ENCODE results near the gene UTS2B. TPM values are rescaled to one million over a fixed set of nuclear protein-coding genes. Genes with fewer than 3 reads are reported as not detected.

The UTS2B gene
- total and polyA plus RNA-seq, 8 donors: 0.37 to 2.1 (median 0.72) TPM; not detected in 1

DNA sequence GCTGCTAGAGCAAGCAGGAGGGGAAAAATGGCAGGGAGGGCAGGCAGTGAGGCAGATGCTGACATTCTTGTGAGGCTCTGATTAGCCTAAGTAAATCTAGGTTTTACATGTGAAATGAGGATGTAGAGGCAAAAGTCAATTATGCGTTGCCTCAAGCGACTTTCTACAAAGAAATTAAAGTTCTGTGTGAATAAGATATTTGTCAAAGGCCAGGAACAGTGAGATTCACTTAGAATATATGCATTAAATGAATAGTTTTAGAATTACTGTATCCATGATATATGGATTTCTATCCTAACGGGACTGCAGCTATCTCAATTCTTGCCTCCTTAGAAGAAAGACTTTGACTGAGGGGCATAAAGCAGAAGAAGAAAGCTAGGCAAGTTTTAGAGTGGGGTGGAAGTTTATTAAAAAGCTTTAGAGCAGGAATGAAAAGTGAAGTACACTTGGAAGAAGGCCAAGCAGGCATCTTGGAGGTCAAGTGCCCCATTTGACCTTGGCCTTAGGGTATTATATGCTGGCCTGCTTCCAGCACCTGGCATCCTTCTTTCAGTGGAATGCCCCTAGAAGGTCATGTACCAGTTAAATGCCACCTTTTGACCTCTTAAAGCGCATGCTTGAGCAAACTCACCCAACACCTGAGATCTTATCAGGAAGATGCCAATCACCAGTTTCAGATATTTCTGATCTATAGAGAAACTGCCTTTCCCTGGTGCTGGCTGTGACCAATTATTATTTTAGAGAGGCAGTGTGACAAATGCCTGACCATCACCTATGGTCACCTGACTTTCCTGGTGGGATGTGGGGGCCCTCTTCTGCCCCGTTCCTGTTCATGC lies 93.1 kb downstream of the UTS2B start:
- DNase-seq: no peak
- no peak for ATAC-seq
- no peaks in the 10 kb centered on the region for H3K27me3 ChIP-seq
- H3K27ac ChIP-seq: no peak overlapping the region
- no peaks in the 10 kb centered on the region for H3K4me1 ChIP-seq
- H3K4me3 ChIP-seq: no peak overlapping the region
- intact Hi-C loops (cut with DNase I): no loop called here
- H3K36me3 ChIP-seq: no peaks in the 10 kb centered on the region
- H3K9me3 ChIP-seq: no peaks in the 10 kb centered on the region
- TF ChIP-seq, protein P1, sequence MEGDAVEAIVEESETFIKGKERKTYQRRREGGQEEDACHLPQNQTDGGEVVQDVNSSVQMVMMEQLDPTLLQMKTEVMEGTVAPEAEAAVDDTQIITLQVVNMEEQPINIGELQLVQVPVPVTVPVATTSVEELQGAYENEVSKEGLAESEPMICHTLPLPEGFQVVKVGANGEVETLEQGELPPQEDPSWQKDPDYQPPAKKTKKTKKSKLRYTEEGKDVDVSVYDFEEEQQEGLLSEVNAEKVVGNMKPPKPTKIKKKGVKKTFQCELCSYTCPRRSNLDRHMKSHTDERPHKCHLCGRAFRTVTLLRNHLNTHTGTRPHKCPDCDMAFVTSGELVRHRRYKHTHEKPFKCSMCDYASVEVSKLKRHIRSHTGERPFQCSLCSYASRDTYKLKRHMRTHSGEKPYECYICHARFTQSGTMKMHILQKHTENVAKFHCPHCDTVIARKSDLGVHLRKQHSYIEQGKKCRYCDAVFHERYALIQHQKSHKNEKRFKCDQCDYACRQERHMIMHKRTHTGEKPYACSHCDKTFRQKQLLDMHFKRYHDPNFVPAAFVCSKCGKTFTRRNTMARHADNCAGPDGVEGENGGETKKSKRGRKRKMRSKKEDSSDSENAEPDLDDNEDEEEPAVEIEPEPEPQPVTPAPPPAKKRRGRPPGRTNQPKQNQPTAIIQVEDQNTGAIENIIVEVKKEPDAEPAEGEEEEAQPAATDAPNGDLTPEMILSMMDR (IDR thresholded peaks at IDR 0.05): no peak

DNA sequence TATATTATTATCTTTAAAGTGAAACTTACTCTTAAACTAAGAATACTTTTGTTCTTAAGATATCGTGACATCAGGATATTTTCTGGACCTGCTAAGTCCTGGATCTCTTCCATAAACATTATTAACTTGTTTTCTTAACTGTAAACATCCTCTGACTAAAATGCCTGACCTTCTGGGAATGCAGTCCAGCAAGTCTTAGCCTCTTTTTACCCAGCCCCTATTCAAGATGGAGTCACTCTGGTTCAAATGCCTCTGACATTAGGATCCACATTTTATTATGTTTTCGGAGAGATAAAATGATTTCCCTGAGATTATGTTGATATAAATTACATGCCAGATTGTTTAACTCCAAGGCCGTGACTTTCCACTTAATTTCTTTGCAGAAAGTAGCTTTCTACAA lies 93.7 kb downstream of the UTS2B start:
- intact Hi-C loops (cut with DNase I): no loop called here
- H3K27ac ChIP-seq: no peak overlapping the region
- H3K9me3 ChIP-seq: no peaks in the 10 kb centered on the region
- H3K4me1 ChIP-seq: no peaks in the 10 kb centered on the region
- no peaks in the 10 kb centered on the region for H3K27me3 ChIP-seq
- H3K4me3 ChIP-seq: no peak overlapping the region
- TF ChIP-seq, protein P1 (IDR thresholded peaks at IDR 0.05): no peak
- no peak for DNase-seq
- H3K36me3 ChIP-seq: no peaks in the 10 kb centered on the region
- no peak for ATAC-seq

DNA sequence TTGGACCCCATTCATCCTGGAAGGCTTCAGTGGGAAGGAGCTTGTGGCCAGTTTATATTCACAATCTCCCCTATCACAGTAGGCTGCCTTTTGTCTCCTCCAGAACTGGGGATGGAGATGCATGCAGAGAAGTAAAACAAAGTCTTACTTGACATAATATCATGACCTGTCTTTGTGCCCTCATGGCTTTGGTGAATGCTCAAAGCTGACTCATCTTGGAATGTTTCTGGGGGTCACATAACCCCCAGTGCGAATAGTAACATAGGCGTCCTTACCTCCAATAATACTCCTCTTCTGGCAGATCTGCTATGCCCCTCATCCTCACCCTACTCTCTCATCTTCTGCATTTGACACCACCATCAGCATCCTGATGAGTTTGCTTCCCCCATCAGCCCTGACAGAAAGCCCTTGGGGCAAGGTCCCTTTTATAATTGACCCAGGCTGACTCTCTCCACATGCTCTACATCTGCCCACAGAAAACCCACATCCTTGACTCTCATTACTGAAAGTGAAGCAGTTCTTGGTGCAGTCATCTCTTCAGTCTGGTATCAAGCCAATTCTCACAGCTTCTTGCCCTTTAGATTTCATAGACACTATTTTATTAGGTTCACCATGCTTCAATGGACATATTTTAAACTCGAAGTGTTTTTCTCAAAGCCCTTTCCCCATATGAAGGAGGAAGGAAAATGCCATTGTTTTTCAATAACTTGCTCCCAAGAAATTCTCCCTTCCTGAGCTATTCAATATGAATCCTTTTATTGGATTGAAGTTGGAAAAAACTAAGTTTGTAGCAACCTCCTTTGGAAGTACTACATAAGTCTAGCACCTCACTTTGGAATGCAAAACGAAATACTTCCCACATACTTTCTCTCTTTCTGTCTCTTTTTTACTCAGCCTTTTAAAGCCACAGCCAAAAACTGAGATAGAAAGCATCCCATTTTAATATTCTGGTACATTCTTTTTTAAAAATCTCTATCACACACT lies 94.7 kb downstream of the UTS2B start:
- Histone ChIP-seq H3K4me1 (no peaks in the 10 kb centered on the region), H3K27ac (no peak overlapping the region), H3K36me3 (no peaks in the 10 kb centered on the region), H3K4me3 (no peak overlapping the region), H3K9me3 (no peaks in the 10 kb centered on the region), H3K27me3 (no peaks in the 10 kb centered on the region)
- no peak for ATAC-seq
- TF ChIP-seq, protein P1 (IDR thresholded peaks at IDR 0.05): no peak
- no peak for DNase-seq
- intact Hi-C loops (cut with DNase I): no loop called here

DNA sequence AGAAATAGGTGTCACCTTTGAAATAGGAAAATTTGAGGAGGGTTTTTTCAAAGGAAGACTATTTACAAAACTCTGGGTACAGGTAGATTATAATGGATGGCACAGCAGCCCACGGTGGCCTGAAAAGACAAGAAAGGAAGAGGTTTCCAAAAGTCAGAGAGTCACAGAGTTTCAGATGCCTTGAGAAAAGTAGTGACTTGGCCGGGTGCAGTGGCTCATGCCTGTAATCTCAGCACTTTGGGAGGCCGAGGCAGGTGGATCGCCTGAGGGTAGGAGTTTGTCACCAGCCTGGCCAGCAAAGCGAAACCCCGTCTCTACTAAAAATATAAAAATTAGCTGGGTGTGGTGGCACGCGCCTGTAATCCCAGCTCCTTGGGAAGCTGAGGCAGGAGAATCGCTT lies 96.1 kb downstream of the UTS2B start:
- Histone ChIP-seq H3K27me3 (no peaks in the 10 kb centered on the region), H3K9me3 (no peaks in the 10 kb centered on the region), H3K27ac (no peak overlapping the region), H3K4me3 (no peak overlapping the region), H3K4me1 (no peaks in the 10 kb centered on the region), H3K36me3 (no peaks in the 10 kb centered on the region)
- intact Hi-C loops (cut with DNase I): no loop called here
- DNase-seq (no peak), ATAC-seq (no peak)
- TF ChIP-seq, protein P1 (IDR thresholded peaks at IDR 0.05): no peak

DNA sequence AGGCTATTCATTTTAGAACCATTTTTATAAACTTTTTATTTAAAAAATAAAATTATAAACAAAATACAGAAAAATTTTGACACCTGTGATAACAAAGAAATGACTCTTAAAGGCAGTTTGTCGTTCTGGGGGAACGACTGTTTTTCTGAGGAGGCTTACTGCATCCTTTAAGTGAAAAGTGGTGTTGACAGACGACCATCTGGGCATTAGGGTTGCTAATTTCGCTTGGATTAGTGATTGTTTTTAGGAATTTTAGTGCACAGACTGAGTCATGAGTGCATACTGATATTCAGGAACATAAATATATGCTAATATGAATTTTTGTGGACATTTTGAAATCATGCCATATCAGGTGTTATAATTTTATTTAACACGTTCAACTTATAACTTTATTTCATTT lies 102.8 kb downstream of the UTS2B start:
- TF ChIP-seq, protein P1 (IDR thresholded peaks at IDR 0.05): no peak
- intact Hi-C loops (cut with DNase I): no loop called here
- DNase-seq: no peak

More for the DNA sequence above, 102.8 kb downstream of the UTS2B start:
- Histone ChIP-seq H3K36me3 (no peaks in the 10 kb centered on the region), H3K4me3 (no peak overlapping the region), H3K9me3 (no peaks in the 10 kb centered on the region), H3K27ac (no peak overlapping the region), H3K27me3 (no peaks in the 10 kb centered on the region), H3K4me1 (no peaks in the 10 kb centered on the region)
- no peak for ATAC-seq

Data from left lung (tissue), 10 donors.